Mesendoderm (in vitro differentiated cells): ENCODE data around the gene PPP1R10.
A peak's percentile ranks its signal among the peaks of the same experiment; 100 is the strongest.

ENCODE experiments used
- DNase-seq: peaks from one replicate; pipeline ENCODE4 v3.0.0; 2013
- H2AK5ac ChIP-seq: 2 replicates; pipeline ENCODE4 v1.6.1; 2013; ENCODE audit warnings: low read length, inconsistent platforms
- H2BK120ac ChIP-seq: 2 replicates; pipeline ENCODE4 v1.6.1; 2013; ENCODE audit warnings: low read depth, mild to moderate bottlenecking, low read length, moderate library complexity, mixed read lengths
- H2BK15ac ChIP-seq: replicated peaks from 2 replicates; pipeline ENCODE4 v1.6.1; 2013; ENCODE audit warnings: low read depth, mild to moderate bottlenecking, moderate library complexity
- H2BK5ac ChIP-seq: 2 replicates; pipeline ENCODE4 v1.6.1; 2013; ENCODE audit warnings: low read length, inconsistent platforms
- H3K18ac ChIP-seq: 2 replicates; pipeline ENCODE4 v1.6.1; 2013; ENCODE audit warnings: mild to moderate bottlenecking, low read length, mixed read lengths
- H3K23ac ChIP-seq: one replicate; pipeline ENCODE4 v1.6.1; 2013; ENCODE audit warnings: low read length
- H3K27ac ChIP-seq: 2 replicates; pipeline ENCODE4 v1.5.1; 2013; ENCODE audit warnings: low read depth, mild to moderate bottlenecking, inconsistent platforms, low read length, moderate library complexity
- H3K27me3 ChIP-seq: 2 replicates; pipeline ENCODE4 v1.6.1; 2013; ENCODE audit warnings: low read length, control low read depth, mild to moderate bottlenecking, inconsistent platforms; ENCODE audit not compliant: insufficient read depth, poor library complexity
- H3K36me3 ChIP-seq: 2 replicates; pipeline ENCODE4 v1.6.1; 2013; ENCODE audit warnings: low read length, inconsistent platforms; ENCODE audit not compliant: control insufficient read depth, insufficient read depth
- H3K4ac ChIP-seq: one replicate; pipeline ENCODE4 v1.6.1; 2013; ENCODE audit warnings: low read depth, mild to moderate bottlenecking, low read length, moderate library complexity
- H3K4me1 ChIP-seq: 2 replicates; pipeline ENCODE4 v1.6.1; 2013; ENCODE audit warnings: low read depth, low read length, inconsistent platforms; ENCODE audit not compliant: control insufficient read depth
- H3K4me2 ChIP-seq: 2 replicates; pipeline ENCODE4 v1.6.1; 2013; ENCODE audit warnings: low read length
- H3K4me3 ChIP-seq: 2 replicates; pipeline ENCODE4 v1.5.1; 2013; ENCODE audit warnings: mild to moderate bottlenecking, low read length
- H3K56ac ChIP-seq: one replicate; pipeline ENCODE4 v1.6.1; 2013; ENCODE audit warnings: low read length
- H3K79me1 ChIP-seq: 2 replicates; pipeline ENCODE4 v1.6.1; 2013; ENCODE audit warnings: low read length, inconsistent platforms
- H3K79me2 ChIP-seq: 2 replicates; pipeline ENCODE4 v1.6.1; 2013; ENCODE audit warnings: mild to moderate bottlenecking, low read length; ENCODE audit not compliant: control insufficient read depth, insufficient read depth
- H3K9ac ChIP-seq: 2 replicates; pipeline ENCODE4 v1.6.1; 2013; ENCODE audit warnings: low read length, inconsistent platforms
- H4K5ac ChIP-seq: one replicate; pipeline ENCODE4 v1.6.1; 2013; ENCODE audit warnings: low read length
- H4K8ac ChIP-seq: one replicate; pipeline ENCODE4 v1.6.1; 2013; ENCODE audit warnings: low read depth, mild to moderate bottlenecking, control low read depth, low read length, moderate library complexity
- WGBS: extraction: QIAGEN DNeasy Blood & Tissue Kit; methylation state at CpG from one replicate; pipeline ENCODE4 v1.1.7; 2013; ENCODE audit warnings: low lambda C conversion rate, missing lambda C conversion rate; ENCODE audit not compliant: insufficient coverage; ENCODE audit errors: extremely low coverage; 5-methylcytosine and 5-hydroxymethylcytosine counted together

Gene PPP1R10

GRCh38 chr6:30640481-30640880, 23.4 kb upstream of the PPP1R10 start:
- Histone ChIP-seq H3K18ac (no peak overlapping the region), H3K79me2 (peaks cover 3% of the 10 kb centered on the region), H3K4ac (no peak overlapping the region), H4K8ac (no peak overlapping the region), H3K4me3 (no peak overlapping the region), H3K23ac (no peak overlapping the region), H3K4me1 (no peaks in the 10 kb centered on the region), H3K27me3 (no peaks in the 10 kb centered on the region), H3K4me2 (no peak overlapping the region), H3K79me1 (peaks cover 5% of the 10 kb centered on the region), H2BK5ac (no peak overlapping the region), H2BK15ac (no peak overlapping the region), H3K27ac (no peak overlapping the region), H4K5ac (no peak overlapping the region), H2BK120ac (no peak overlapping the region), H2AK5ac (no peak overlapping the region), H3K9ac (no peak overlapping the region), H3K56ac (no peak overlapping the region), H3K36me3 (peaks cover 7% of the 10 kb centered on the region)
- WGBS, result no CpG with 5 or more reads among the region's 10 CpGs
- DNase-seq, result no peak

GRCh38 chr6:30635834-30636233, 18.8 kb upstream of the PPP1R10 start:
- no peak overlapping the region for H3K9ac ChIP-seq
- H3K4me3 ChIP-seq, result no peak overlapping the region
- H3K79me1 ChIP-seq, result no peaks in the 10 kb centered on the region
- H2BK15ac ChIP-seq, result no peak overlapping the region
- peak overlapping the region; percentile 65 for H4K8ac ChIP-seq
- no peak overlapping the region for H4K5ac ChIP-seq
- no peak overlapping the region for H3K23ac ChIP-seq
- H3K79me2 ChIP-seq, result no peaks in the 10 kb centered on the region
- H3K4ac ChIP-seq, result no peak overlapping the region
- no peaks in the 10 kb centered on the region for H3K27me3 ChIP-seq
- DNase-seq, result no peak
- peaks cover 8% of the 10 kb centered on the region for H3K36me3 ChIP-seq
- no peak overlapping the region for H3K4me2 ChIP-seq
- no peaks in the 10 kb centered on the region for H3K4me1 ChIP-seq
- H3K18ac ChIP-seq, result no peak overlapping the region
- H2BK120ac ChIP-seq, result no peak overlapping the region
- no peak overlapping the region for H3K27ac ChIP-seq
- 100% methylated on average over 3 of the region's 3 CpGs for WGBS
- no peak overlapping the region for H3K56ac ChIP-seq
- H2AK5ac ChIP-seq, result no peak overlapping the region
- H2BK5ac ChIP-seq, result no peak overlapping the region

- peak within 1 kb of the TSS; percentile 46 for H3K4ac ChIP-seq
- peaks cover 8% of the 10 kb centered on the region for H3K79me2 ChIP-seq
- peak; percentile 88 for DNase-seq
- H3K79me1 ChIP-seq, result peaks cover 7% of the 10 kb centered on the region
- peak within 1 kb of the TSS; percentile 8 for H2AK5ac ChIP-seq
- H3K4me2 ChIP-seq, result peak within 1 kb of the TSS; percentile 91
- WGBS, result no CpG with 5 or more reads among the region's 36 CpGs
- no peak within 1 kb of the TSS for H3K27ac ChIP-seq
- peak within 1 kb of the TSS; percentile 98 for H3K56ac ChIP-seq
- no peak within 1 kb of the TSS for H2BK120ac ChIP-seq
- no peak within 1 kb of the TSS for H4K8ac ChIP-seq
- no peaks in the 10 kb centered on the region for H3K4me1 ChIP-seq
- peak within 1 kb of the TSS; percentile 85 for H3K4me3 ChIP-seq
- H3K9ac ChIP-seq, result peak within 1 kb of the TSS; percentile 92
- H3K36me3 ChIP-seq, result peaks cover 9% of the 10 kb centered on the region
- H3K18ac ChIP-seq, result peak within 1 kb of the TSS; percentile 41
- H3K23ac ChIP-seq, result peak within 1 kb of the TSS; percentile 9
- H4K5ac ChIP-seq, result no peak within 1 kb of the TSS
- peak within 1 kb of the TSS; percentile 14 for H2BK5ac ChIP-seq
- no peak within 1 kb of the TSS for H2BK15ac ChIP-seq
- no peaks in the 10 kb centered on the region for H3K27me3 ChIP-seq
These were observed 9.7 kb upstream of the PPP1R10 start, which contains the start of gene ATAT1 for GRCh38 chr6:30626484-30627366. Gene ATAT1 (plus strand): TSS chr6:30626874.

- Histone ChIP-seq H3K4ac (no peak overlapping the region), H3K79me1 (peaks cover 7% of the 10 kb centered on the region), H4K8ac (no peak overlapping the region), H2BK15ac (no peak overlapping the region), H3K36me3 (peaks cover 10% of the 10 kb centered on the region), H4K5ac (no peak overlapping the region), H3K27me3 (no peaks in the 10 kb centered on the region), H2AK5ac (no peak overlapping the region), H3K79me2 (peaks cover 8% of the 10 kb centered on the region), H2BK120ac (no peak overlapping the region), H3K18ac (no peak overlapping the region), H3K4me2 (no peak overlapping the region), H3K4me3 (no peak overlapping the region), H2BK5ac (no peak overlapping the region), H3K23ac (no peak overlapping the region), H3K56ac (no peak overlapping the region), H3K9ac (no peak overlapping the region), H3K4me1 (no peaks in the 10 kb centered on the region), H3K27ac (no peak overlapping the region)
- DNase-seq, result no peak
- WGBS, result no CpG with 5 or more reads among the region's 8 CpGs
These were observed 8.5 kb upstream of the PPP1R10 start for GRCh38 chr6:30625511-30625910.

GRCh38 chr6:30619561-30619960, 2.5 kb upstream of the PPP1R10 start:
- no peak overlapping the region for H3K9ac ChIP-seq

More at GRCh38 chr6:30619561-30619960, 2.5 kb upstream of the PPP1R10 start:
- no peaks in the 10 kb centered on the region for H3K27me3 ChIP-seq
- no peak overlapping the region for H3K18ac ChIP-seq
- H2BK120ac ChIP-seq, result no peak overlapping the region
- no peak overlapping the region for H3K56ac ChIP-seq
- peaks cover 2% of the 10 kb centered on the region for H3K4me1 ChIP-seq
- peaks cover 8% of the 10 kb centered on the region for H3K36me3 ChIP-seq
- peaks cover 7% of the 10 kb centered on the region for H3K79me1 ChIP-seq
- no peak overlapping the region for H2BK5ac ChIP-seq
- no CpG with 5 or more reads among the region's 11 CpGs for WGBS
- no peak overlapping the region for H4K8ac ChIP-seq
- no peak overlapping the region for H2BK15ac ChIP-seq
- no peak overlapping the region for H3K27ac ChIP-seq
- H3K4me3 ChIP-seq, result no peak overlapping the region
- no peak overlapping the region for H3K4ac ChIP-seq
- H3K79me2 ChIP-seq, result peaks cover 16% of the 10 kb centered on the region
- no peak overlapping the region for H3K4me2 ChIP-seq
- no peak overlapping the region for H2AK5ac ChIP-seq
- no peak overlapping the region for H3K23ac ChIP-seq
- H4K5ac ChIP-seq, result no peak overlapping the region
- DNase-seq, result no peak
